Measurements from ENCODE around the gene PSKH1. TPM values are rescaled to one million over a fixed set of nuclear protein-coding genes. Genes with fewer than 3 reads are reported as not detected.

Gene PSKH1
- total RNA-seq, 1 donor from 2014 or later = 21.6 TPM

DNA sequence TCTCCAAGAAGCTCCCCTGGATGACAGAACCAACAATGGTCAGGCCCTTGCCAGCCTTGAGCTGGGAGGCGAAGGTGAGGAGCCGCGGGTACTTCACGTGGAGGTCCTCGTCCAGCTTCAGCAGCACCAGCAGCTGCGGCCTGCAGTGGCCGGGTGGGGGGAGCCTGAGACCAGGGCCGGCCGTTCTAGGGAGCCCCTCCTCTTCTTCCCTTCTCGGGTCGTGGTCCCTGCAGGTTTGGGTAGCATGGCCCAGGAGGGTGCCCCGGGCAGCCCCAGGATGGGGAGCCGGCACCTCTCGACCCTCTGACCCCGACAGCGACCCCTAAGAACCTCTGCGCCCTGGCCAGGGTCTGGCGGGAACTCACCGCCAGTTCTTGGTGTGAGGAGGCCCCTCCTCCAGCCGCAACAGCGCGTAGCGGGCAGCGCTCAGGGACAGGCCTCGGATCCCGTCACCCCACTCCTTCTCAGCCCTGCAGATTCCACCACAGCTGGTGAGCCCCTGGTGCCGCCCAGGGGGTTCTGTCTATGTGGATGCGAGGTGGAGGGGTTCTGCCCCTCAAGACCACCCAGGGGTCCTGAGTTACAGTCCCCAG is 54.0 kb downstream of the PSKH1 start:
- no peak for DNase-seq (ENCODE audit: low read depth)
- Histone ChIP-seq H3K36me3 (ENCODE audit: control insufficient read depth, insufficient read depth, low read length) (peaks cover 2% of the 10 kb centered on the region), H3K27me3 (ENCODE audit: control insufficient read depth, insufficient read depth, low read length) (no peaks in the 10 kb centered on the region), H3K4me3 (ENCODE audit: low read depth, low read length) (no peak overlapping the region)
- TF ChIP-seq, protein P1, sequence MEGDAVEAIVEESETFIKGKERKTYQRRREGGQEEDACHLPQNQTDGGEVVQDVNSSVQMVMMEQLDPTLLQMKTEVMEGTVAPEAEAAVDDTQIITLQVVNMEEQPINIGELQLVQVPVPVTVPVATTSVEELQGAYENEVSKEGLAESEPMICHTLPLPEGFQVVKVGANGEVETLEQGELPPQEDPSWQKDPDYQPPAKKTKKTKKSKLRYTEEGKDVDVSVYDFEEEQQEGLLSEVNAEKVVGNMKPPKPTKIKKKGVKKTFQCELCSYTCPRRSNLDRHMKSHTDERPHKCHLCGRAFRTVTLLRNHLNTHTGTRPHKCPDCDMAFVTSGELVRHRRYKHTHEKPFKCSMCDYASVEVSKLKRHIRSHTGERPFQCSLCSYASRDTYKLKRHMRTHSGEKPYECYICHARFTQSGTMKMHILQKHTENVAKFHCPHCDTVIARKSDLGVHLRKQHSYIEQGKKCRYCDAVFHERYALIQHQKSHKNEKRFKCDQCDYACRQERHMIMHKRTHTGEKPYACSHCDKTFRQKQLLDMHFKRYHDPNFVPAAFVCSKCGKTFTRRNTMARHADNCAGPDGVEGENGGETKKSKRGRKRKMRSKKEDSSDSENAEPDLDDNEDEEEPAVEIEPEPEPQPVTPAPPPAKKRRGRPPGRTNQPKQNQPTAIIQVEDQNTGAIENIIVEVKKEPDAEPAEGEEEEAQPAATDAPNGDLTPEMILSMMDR (IDR thresholded peaks at IDR 0.05; ENCODE audit: insufficient read depth, low read length, poor library complexity, severe bottlenecking) = no peak

DNA sequence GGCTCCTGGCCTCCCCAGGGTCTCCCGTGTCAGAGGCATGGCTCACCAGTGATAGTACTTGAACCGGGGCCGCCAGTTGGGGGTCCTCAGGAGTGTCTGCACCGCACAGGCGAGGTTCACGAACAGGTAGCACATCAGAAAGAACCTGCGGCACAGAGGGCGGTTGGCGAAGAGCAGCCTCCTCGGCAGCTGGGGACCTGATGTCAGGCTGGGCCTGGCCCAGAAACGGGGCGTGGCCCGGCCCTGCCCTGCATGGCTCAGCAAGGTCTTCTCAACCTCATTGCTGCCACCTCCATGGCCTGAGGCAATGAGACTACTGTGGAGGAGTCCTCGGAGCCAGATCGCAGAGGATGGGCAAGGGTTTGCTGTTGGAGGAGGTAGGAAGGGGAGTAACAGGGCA is 55.0 kb downstream of the PSKH1 start:
- peaks cover 2% of the 10 kb centered on the region for H3K36me3 ChIP-seq (ENCODE audit: control insufficient read depth, insufficient read depth, low read length)
- no peak for DNase-seq (ENCODE audit: low read depth)

DNA sequence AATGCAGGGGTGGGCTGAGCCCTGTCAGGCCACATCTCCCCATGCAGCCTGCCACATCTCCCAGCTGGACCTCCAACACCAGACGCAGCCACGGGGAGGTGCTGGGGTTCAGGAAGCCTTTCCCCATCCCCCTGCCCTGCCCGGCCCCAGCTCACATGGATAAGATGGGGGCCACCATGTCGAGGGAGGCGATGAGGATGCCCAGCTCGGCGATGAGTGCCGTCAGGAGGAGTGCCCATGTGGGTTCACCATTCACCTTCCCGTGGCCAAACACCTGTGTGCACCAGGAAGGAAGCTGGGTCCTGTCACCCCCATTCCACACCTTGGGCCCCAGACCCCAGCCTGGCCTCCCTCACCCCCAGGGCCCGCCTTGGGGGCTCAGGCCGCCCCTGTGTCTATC is 56.6 kb downstream of the PSKH1 start:
- Histone ChIP-seq H3K27me3 (ENCODE audit: control insufficient read depth, insufficient read depth, low read length) (no peaks in the 10 kb centered on the region), H3K4me3 (ENCODE audit: low read depth, low read length) (no peak overlapping the region), H3K36me3 (ENCODE audit: control insufficient read depth, insufficient read depth, low read length) (peaks cover 2% of the 10 kb centered on the region)
- TF ChIP-seq, protein P1 (IDR thresholded peaks at IDR 0.05; ENCODE audit: insufficient read depth, low read length, poor library complexity, severe bottlenecking) = no peak
- DNase-seq (ENCODE audit: low read depth) = no peak

More for the DNA sequence above, 55.0 kb downstream of the PSKH1 start:
- H3K4me3 ChIP-seq (ENCODE audit: low read depth, low read length) = no peak overlapping the region
- no peaks in the 10 kb centered on the region for H3K27me3 ChIP-seq (ENCODE audit: control insufficient read depth, insufficient read depth, low read length)
- TF ChIP-seq, protein P1 (IDR thresholded peaks at IDR 0.05; ENCODE audit: insufficient read depth, low read length, poor library complexity, severe bottlenecking) = no peak

DNA sequence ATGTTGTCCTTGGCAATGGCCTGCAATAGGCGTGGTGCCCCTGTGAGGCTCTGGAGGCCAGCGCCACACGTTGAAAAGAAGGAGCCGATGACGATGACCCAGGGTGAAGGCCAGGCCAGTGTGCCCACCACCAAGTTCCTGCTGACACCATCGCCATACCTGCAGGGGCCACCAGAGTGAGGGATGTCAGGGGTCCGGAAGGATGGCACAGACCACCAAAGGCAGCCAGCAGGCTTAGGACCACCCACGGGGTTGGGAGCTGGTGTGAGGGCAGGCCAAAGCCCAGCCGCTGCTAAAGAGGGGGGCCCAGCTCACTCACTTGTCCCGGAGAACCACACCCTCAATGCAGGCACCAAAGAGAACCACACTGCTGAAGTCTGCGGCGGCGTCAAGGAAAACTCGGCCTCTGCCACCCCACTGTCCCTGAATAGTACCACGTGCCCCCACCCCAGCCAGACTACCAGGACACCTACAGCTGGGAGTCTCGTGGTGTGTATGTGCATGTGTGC is 57.3 kb downstream of the PSKH1 start:
- DNase-seq (ENCODE audit: low read depth) = no peak
- Histone ChIP-seq H3K4me3 (ENCODE audit: low read depth, low read length) (no peak overlapping the region), H3K27me3 (ENCODE audit: control insufficient read depth, insufficient read depth, low read length) (no peaks in the 10 kb centered on the region), H3K36me3 (ENCODE audit: control insufficient read depth, insufficient read depth, low read length) (peaks cover 4% of the 10 kb centered on the region)
- TF ChIP-seq, protein P1 (IDR thresholded peaks at IDR 0.05; ENCODE audit: insufficient read depth, low read length, poor library complexity, severe bottlenecking) = no peak

DNA sequence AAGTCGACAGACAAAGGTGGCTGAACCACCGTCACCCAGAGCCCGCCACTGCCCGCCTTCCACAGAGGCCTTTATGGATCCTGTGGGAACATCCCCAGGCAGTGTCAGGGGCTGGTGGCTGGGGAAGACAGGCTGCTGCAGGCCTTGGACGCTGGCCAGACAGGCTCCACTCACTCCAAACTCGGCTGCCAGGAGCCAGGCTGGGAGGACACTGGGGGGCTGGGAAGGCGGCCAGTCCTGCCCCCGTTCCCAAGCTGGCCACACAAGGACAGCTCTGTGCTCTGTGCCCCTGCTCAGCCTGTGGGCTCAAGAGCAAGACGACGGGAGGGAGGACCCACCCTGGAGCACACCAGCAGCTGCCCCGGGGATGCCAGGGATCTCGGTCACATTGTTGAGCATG is 58.4 kb downstream of the PSKH1 start:
- Histone ChIP-seq H3K4me3 (ENCODE audit: low read depth, low read length) (no peak overlapping the region), H3K36me3 (ENCODE audit: control insufficient read depth, insufficient read depth, low read length) (peaks cover 2% of the 10 kb centered on the region), H3K27me3 (ENCODE audit: control insufficient read depth, insufficient read depth, low read length) (no peaks in the 10 kb centered on the region)
- TF ChIP-seq, protein P1 (IDR thresholded peaks at IDR 0.05; ENCODE audit: insufficient read depth, low read length, poor library complexity, severe bottlenecking) = no peak
- DNase-seq (ENCODE audit: low read depth) = no peak
